ENCODE results near the gene LBX2.

Gene LBX2

DNA sequence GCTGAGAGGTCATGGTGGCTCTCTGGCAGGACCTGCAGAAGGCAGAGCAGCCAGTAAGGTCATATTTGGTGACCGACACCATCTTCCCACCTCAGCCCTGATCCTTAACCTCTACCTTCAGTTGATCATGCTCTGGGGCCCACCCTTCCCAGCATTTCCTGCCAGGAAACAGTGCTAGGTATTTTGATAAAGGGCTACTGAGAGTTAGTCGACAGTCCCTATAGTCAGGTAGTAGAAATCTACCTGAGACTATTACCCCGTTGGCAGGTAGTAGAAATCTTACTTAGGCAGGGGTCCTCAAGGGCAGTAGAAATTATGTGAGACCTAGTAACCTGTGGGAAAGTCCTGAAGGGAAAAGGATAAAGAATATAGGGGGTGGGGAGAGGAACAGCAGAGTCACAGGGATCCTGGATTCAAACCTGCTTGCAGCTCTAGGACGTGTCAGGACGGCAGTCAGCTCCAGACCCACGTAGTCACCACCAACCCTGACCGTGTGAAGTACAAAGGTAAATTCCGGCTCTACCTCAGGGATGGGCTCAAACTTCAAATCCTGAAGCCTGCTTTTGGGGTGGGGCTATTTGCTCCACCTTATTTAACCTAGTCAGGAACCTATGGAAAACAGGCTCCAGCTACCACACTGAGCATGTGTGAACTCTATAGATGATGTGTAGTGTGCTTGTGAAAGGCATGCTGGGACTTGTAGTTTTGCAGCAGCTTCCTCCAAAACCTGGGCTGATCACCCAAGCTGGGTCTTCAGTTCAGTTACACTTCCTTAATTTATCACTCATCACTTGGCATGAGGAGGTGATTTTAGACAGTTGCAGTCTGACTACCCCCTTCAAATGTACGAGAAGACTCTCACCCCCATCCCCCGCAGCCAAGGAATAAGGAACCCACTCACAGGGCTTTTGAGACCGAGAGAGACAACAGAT, 26.6 kb upstream of the LBX2 start, which contains the start of gene DQX1:
Gene DQX1 (minus strand): TSS at position 515 of the 932 bp plus-strand sequence. CDS start 502 bp downstream, at position 13.
- no peak for DNase-seq (ENCODE audit: low read depth)

DNA sequence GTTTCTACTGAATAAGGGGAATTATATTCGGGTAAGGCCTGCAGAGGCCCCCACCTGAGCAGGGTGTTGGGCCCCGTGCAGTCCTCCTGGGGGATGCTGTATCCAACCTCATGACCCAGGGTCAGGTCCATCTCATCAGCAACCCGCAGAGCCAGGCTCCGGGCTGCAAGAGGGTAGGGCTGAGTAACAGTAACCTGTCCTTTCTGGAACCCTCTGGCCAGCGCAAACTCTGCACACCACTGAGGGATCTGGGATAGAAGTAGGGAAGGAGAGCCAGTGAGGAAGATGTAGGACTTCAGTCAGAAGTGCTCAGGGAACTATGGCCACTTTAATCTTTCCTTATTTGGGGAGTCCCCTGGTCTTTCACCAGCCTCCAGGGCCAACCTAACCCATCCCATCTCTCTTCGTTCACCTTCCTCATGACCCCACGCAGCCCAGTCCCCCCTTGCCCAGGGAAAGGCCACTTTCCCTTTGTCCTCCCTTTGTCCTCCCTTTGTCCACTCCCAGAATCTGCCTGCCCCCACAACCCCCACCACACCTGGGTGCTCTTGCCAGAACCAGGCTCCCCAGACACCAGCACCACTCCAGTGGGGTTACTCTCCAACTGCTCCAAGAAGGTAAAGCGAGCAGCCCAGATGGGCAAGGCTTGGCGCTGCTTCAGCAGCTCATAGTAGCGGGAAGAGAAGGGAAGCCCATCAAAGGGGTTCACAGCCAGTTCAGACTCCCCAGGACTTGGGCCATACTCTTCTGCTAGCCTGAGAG, 25.7 kb upstream of the LBX2 start:
- DNase-seq (ENCODE audit: low read depth): no peak

GRCh38 chr2:74524005-74524404, 24.6 kb upstream of the LBX2 start:
- DNase-seq (ENCODE audit: low read depth): no peak

GRCh38 chr2:74522516-74522915, 23.1 kb upstream of the LBX2 start:
- no peak for DNase-seq (ENCODE audit: low read depth)

- DNase-seq (ENCODE audit: low read depth): no peak
These were observed 17.2 kb upstream of the LBX2 start for GRCh38 chr2:74516650-74517049.

GRCh38 chr2:74515981-74516633, 16.7 kb upstream of the LBX2 start:
- DNase-seq (ENCODE audit: low read depth): peak; percentile 55

DNA sequence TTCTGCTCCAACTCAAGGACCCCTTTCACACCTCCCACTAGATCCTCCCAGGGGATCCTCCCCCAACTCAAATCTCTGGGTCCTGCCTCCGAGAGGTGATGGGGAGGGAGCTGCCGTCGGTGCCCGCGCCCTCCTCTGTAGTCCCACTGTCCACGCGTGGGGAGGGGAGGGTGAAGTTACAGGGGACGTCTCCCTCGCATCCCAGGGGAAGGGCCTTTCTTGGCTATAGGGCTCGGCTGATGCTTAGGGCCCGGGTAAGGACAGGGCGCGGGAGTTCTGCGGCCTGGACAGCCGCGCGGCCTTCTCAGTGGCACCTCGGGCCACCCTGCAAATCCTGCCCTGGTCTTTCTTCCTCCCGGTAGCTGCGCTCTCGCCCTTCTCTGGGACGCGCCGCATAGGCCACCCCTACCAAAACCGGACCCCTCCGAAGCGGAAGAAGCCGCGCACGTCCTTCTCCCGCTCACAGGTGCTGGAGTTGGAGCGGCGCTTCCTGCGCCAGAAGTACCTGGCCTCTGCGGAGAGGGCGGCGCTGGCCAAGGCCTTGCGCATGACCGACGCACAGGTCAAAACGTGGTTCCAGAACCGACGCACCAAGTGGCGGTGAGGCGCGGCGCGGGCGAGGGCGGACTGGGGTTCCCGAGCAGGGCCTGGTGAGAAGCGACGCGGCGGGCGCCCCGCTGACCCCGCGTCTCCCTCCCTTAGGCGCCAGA, 16.0 kb upstream of the LBX2 start:
- no peak for DNase-seq (ENCODE audit: low read depth)

DNA sequence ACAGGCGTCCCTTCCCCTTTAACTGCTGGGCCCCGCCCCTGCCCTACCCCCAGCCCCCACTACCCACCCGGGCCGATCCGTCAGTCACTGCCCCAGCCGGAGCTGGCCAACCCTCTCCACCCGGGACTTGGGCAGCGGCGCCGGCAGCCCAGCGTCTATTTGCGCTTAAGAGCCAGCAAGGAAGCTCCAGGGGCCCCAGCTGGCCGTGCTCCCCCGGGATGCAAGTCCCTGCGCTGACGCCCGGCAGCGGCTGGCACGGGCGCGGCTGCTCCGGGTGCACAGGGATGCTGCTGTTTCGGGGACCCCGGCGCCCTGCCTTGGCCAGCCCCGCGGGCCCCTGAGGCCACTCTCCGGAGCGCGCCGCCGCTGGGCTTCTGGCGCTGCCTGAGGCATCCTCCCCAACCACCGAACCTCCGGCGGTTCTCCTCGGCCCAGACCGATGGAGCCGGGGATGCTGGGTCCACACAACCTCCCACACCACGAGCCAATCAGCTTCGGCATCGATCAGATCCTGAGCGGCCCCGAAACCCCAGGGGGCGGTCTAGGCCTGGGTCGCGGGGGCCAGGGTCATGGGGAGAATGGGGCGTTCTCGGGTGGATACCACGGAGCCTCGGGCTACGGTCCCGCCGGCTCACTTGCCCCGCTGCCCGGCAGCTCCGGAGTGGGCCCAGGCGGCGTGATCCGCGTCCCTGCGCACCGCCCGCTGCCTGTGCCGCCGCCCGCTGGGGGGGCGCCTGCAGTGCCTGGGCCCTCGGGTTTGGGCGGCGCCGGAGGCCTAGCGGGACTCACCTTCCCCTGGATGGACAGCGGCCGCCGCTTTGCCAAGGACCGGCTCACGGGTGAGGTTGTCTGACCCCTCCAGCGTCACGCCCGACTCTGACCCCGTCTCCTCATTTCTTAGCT, 15.2 kb upstream of the LBX2 start, which contains the start of gene TLX2:
Gene TLX2 (plus strand): TSS at position 83 of the 903 bp plus-strand sequence. CDS start 357 bp downstream, at position 440.
- no peak for DNase-seq (ENCODE audit: low read depth)

GRCh38 chr2:74513605-74514367, 14.4 kb upstream of the LBX2 start:
- no peak for DNase-seq (ENCODE audit: low read depth)

- no peak for DNase-seq (ENCODE audit: low read depth)
These were observed 13.6 kb upstream of the LBX2 start for GRCh38 chr2:74512744-74513604.

DNA sequence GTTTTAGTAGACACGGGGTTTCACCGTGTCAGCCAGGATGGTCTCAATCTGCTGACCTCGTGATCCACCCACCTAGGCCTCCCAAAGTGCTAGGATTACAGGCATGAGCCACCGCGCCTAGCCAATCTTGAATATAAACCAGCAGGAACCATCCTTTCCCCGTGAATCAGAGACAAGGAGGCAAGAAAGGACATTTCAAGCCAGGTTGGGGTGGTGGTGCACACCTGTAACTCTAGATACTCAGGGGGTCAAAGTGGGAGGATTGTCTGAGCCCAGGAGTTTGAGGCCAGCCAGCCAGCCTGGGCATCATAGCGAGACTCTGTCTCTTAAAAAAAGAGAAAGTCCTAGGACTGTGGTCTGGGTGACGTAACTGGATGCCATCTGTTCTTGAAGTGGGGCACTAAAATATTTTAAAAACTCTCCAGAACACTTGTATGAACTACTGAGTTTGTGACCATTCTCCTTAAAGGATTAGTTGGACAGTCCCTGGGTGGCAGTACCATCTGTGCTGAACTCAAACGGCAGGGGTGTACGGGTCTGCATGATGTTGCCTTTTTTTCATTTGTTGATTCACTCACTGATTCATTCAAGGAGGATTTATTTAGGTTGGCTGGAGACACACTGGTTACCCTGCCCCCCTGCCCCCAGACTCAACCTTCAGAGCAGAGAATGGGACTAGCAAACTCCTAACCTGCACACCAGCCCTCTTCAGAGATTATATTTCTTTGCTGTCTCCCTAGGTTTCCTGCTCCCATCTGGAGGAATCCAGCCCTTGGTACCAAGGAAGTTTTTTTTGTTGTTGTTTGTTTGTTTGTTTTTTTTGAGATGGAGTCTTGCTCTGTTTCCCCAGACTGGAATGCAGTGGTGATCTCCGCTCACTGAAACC, 11.9 kb upstream of the LBX2 start:
- DNase-seq (ENCODE audit: low read depth): no peak

- no peak for DNase-seq (ENCODE audit: low read depth)
These were observed 10.9 kb upstream of the LBX2 start for GRCh38 chr2:74510272-74510671.

- no peak for DNase-seq (ENCODE audit: low read depth)
These were observed 8.6 kb upstream of the LBX2 start for GRCh38 chr2:74507926-74508520.

GRCh38 chr2:74507145-74507925, 7.9 kb upstream of the LBX2 start, which contains the start of gene PCGF1:
Gene PCGF1 (minus strand): TSS chr2:74507695. CDS start chr2:74507668, 27 bp downstream.
- peak; percentile 96 for DNase-seq (ENCODE audit: low read depth)

DNA sequence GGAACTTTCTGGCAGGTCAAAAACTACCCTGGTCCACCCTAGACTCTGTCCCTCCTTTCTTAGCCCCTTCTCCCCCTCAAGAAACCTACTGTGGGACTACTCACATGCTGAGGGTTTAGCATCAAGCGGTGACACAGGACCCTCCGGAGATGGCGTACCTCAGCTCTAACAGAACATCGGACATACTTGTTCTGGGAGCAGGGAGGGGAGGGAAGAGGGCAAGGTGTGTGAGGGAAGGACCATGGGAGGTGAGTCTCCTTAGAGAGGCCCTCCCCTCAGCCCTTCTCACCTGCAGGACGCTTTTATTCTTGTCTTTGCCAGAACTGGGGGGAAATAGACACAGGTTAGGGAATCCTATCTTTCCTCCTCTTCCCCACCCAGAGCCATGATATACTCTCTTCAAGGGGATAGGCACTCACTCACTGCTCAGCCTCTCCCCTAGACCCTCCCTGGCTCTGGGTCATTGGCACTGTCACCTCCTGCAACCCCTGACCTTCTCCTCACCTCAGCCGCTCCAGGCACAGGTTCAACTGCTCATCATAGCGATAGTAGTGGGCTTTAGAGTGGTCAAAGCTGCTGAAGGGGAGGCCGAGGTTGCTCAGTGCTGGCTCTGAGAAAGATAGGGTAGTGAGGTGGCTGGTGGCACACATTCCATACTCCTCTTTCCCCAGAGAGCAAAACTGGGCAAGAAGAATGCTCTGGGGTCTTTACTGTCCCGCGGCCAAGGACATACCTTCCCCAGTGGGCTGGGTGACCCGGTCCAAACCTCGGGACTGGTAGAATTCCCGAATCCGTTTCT, 6.2 kb upstream of the LBX2 start:
- DNase-seq (ENCODE audit: low read depth): no peak

DNA sequence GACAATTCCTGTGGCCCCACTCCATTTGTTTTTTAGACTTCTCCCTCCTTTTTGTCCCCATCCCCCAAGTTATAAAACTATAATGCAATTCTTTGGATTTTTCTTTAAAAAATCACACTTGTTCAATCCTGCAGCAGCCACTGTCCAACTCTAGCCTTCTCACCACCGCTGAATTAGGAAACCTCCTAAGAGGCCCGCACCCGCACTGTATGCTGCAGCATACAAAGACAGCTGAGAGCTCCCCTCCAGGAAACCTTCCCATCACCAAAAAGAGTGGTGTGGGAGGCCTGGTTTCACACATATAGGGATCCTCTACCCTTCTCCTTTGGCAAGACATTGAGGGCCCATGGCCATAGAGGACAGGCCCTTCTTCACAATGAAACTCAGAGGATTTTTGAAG, 5.2 kb upstream of the LBX2 start:
- no peak for DNase-seq (ENCODE audit: low read depth)

All from activated T-helper 1 cell treated with Interleukin-2 at 50 U/mL for 16 hours (primary cell).